HCT116 (cell line): ENCODE data around the gene TBC1D2B.

Experiments used
- CEBPB ChIP-seq: IDR thresholded peaks from 2 replicates; pipeline ENCODE4 v1.6.1; 2012; ENCODE audit warnings: low read depth
- CTCF ChIP-seq, 3 experiments: fragments of 200-600 bp in 1 of 3; sonication (generic) in 1 of 3; IDR thresholded peaks in 2 of 3; conservative IDR thresholded peaks in 1 of 3; 2 replicates each; pipeline ENCODE4 v1.5.1; 2012 to 2017; ENCODE audit warnings: low read depth in 2 of 3, low read length in 2 of 3, antibody characterized with exemption in 1 of 3, borderline replicate concordance in 1 of 3, control low read depth in 1 of 3, mild to moderate bottlenecking in 1 of 3, mixed read lengths in 1 of 3, mixed run types in 1 of 3, moderate library complexity in 1 of 3; ENCODE audit not compliant: insufficient read depth in 1 of 3
- EZH2 ChIP-seq: fragments of 200-600 bp; sonication (generic); IDR thresholded peaks from 2 replicates; pipeline ENCODE4 v1.6.1; 2017; ENCODE audit warnings: antibody characterized with exemption, mixed run types
- POLR2A ChIP-seq: IDR thresholded peaks from 2 replicates; pipeline ENCODE4 v1.7.0; 2011; ENCODE audit warnings: borderline replicate concordance; ENCODE audit not compliant: insufficient read depth, insufficient read length; ENCODE audit errors: extremely low read depth
- POLR2AphosphoS5 ChIP-seq: IDR thresholded peaks from 2 replicates; pipeline ENCODE4 v1.6.1; 2011; ENCODE audit warnings: mild to moderate bottlenecking, low read depth, low read length, moderate library complexity
- SRF ChIP-seq: IDR thresholded peaks from 2 replicates; pipeline ENCODE4 v1.6.1; 2012; ENCODE audit warnings: low read depth
- ZFX ChIP-seq: fragments of 450-650 bp; IDR thresholded peaks from 2 replicates; pipeline ENCODE4 v1.6.1; 2017
- TF ChIP-seq, protein P1 (sequence below): IDR thresholded peaks from 2 replicates; pipeline ENCODE4 v1.6.1; 2012; ENCODE audit warnings: low read depth

DNA sequence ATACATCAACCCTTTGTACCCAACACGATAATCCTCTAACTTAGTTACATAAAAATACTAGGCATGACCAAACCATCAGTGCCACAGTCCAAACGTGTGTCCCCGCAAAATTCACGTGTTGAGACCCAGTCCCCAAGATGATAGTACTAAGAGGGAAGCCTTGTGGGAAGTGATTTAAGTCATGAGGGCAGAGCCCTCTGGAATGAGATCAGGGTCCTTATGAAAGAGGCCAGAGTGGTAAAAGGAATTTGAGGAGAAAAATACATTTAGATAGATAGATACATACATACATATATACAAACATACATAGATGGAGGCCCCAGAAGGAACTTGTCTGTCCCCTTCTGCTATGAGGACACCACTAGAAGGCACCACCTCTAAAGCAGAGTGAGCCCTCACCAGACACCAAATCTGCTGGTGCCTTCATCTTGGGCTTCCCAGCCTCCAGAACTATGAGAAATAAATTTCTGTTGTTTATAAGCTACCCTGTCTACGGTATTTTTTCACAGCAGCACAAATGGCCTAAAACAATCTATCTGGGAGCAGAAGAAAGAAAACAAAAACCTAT is 8.0 kb downstream of the TBC1D2B start:
- TF ChIP-seq ZFX = no peak
- no peak for TF ChIP-seq EZH2
- TF ChIP-seq POLR2AphosphoS5 = no peak
- TF ChIP-seq CTCF (IDR thresholded peaks at IDR 0.05 in 2 of 3, conservative IDR thresholded peaks at IDR 0.05 in 1 of 3; ENCODE audit: borderline replicate concordance in 1 of 3, insufficient read depth in 1 of 3, low read depth in 2 of 3, low read length in 2 of 3) = no peak
- TF ChIP-seq, protein P1, sequence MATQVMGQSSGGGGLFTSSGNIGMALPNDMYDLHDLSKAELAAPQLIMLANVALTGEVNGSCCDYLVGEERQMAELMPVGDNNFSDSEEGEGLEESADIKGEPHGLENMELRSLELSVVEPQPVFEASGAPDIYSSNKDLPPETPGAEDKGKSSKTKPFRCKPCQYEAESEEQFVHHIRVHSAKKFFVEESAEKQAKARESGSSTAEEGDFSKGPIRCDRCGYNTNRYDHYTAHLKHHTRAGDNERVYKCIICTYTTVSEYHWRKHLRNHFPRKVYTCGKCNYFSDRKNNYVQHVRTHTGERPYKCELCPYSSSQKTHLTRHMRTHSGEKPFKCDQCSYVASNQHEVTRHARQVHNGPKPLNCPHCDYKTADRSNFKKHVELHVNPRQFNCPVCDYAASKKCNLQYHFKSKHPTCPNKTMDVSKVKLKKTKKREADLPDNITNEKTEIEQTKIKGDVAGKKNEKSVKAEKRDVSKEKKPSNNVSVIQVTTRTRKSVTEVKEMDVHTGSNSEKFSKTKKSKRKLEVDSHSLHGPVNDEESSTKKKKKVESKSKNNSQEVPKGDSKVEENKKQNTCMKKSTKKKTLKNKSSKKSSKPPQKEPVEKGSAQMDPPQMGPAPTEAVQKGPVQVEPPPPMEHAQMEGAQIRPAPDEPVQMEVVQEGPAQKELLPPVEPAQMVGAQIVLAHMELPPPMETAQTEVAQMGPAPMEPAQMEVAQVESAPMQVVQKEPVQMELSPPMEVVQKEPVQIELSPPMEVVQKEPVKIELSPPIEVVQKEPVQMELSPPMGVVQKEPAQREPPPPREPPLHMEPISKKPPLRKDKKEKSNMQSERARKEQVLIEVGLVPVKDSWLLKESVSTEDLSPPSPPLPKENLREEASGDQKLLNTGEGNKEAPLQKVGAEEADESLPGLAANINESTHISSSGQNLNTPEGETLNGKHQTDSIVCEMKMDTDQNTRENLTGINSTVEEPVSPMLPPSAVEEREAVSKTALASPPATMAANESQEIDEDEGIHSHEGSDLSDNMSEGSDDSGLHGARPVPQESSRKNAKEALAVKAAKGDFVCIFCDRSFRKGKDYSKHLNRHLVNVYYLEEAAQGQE = no peak
- no peak for TF ChIP-seq POLR2A
- no peak for TF ChIP-seq SRF
- TF ChIP-seq CEBPB = no peak
